ENCODE data around the gene MYD88. TPM values are rescaled to one million over a fixed set of nuclear protein-coding genes. Genes with fewer than 3 reads are reported as not detected.

Gene MYD88
- total RNA-seq, 6 donors from 2014 or later: 38.1 to 116 (median 83.3) TPM

DNA sequence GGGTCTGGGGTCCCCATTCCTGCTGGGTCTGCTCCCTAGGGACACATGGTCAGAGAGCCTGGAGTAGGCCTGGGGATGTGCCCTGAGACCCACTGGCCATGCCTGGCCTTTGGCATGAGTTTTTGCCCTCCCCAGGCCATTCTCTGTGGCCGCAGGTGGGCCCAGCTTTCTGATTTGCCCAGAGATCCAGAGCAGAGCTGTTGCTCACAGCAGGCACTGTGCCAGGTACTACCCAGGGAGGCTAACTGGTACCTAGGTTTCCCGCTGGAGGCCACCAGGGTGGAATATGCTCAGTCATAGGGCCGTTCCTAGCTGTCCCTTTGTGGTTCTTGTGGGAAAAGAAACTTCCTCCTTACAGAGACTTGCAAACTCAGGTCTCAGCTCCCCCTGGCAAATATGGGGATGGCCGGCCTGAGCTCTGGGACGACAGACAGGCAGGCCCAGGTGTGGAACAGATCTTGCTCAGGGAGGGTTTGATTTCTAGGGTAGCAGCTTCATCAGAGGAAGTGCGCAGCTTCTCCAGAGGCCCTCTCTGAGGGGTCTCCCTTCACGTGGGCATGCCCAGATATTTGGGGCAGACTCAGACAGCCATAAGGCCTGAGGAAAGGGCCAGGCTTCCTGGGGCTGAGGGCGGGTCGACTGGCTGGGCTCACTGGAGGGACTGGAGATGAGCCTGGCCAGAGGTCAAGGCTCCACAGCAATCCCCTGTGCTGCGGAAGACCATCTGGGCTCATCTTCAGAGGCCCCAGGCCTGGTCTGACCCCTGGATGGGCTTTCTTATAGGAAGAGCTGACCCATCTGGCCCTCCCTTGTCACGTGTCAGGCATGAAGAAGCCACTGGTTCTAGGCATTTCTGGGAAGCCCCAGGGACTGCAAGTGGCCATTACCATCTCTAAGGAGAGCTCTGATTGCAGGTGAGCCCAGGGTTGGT, 29.5 kb upstream of the MYD88 start:
- ATAC-seq (ENCODE audit: low FRiP score in 2 of 2) (peak; percentile 23 to 30), DNase-seq (peak in 1 of 2 donors; percentile 63)
- Histone ChIP-seq H3K27ac (peak overlapping the region in 2 of 4 donors; percentile 4 to 68), H3K9me3 (no peaks in the 10 kb centered on the region), H3K27me3 (no peaks in the 10 kb centered on the region), H3K4me3 (no peak overlapping the region), H3K4me1 (peaks cover 0 to 6% (median 0%) of the 10 kb centered on the region in 4 donors), H3K36me3 (no peaks in the 10 kb centered on the region)
- no peak for TF ChIP-seq POLR2AphosphoS5 (IDR thresholded peaks at IDR 0.05)
- TF ChIP-seq, protein P1, sequence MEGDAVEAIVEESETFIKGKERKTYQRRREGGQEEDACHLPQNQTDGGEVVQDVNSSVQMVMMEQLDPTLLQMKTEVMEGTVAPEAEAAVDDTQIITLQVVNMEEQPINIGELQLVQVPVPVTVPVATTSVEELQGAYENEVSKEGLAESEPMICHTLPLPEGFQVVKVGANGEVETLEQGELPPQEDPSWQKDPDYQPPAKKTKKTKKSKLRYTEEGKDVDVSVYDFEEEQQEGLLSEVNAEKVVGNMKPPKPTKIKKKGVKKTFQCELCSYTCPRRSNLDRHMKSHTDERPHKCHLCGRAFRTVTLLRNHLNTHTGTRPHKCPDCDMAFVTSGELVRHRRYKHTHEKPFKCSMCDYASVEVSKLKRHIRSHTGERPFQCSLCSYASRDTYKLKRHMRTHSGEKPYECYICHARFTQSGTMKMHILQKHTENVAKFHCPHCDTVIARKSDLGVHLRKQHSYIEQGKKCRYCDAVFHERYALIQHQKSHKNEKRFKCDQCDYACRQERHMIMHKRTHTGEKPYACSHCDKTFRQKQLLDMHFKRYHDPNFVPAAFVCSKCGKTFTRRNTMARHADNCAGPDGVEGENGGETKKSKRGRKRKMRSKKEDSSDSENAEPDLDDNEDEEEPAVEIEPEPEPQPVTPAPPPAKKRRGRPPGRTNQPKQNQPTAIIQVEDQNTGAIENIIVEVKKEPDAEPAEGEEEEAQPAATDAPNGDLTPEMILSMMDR (IDR thresholded peaks at IDR 0.05): no peak
- TF ChIP-seq POLR2A (IDR thresholded peaks at IDR 0.05): no peak
- TF ChIP-seq EP300 (IDR thresholded peaks at IDR 0.05): no peak
- 76% methylated on average over 11 of the region's 11 CpGs; no CpG with 5 or more reads in 1 of the 2 donors for WGBS, 2 donors

DNA sequence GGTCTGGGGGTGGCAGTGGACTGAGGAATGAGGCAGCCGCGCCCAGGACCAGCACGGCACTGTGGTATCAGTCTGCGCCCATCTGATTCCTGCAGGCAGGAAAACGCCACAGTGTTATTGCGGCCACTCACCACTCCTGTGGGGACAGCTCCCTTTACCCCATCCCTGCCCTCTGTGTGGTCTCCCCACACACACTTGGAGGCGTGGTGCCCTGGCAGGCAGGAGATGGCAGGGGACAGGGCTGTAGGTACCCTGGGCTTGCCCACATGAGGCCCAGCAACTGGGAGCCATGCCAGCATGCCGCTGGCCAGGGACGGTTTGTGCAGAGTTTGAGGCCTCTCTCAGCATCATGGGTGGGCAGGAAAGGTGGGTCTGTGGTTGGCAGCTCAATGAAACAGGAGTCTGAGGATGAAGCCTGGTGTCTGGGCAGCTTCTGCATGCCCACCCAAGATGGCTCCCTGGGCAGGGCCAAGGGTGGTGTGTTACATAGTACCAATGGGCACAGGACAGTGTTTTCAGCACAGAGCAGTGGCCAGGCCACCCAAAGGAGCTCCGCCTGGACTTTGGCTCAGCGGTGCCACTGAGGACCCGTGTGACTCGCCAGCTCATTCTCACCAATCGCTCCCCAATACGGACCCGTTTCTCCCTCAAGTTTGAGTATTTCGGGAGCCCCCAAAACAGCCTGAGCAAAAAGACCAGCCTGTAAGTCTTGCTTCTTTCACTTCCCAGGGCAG, 28.7 kb upstream of the MYD88 start:
- Histone ChIP-seq H3K4me3 (no peak overlapping the region), H3K9me3 (no peaks in the 10 kb centered on the region), H3K36me3 (no peaks in the 10 kb centered on the region), H3K27ac (no peak overlapping the region), H3K27me3 (no peaks in the 10 kb centered on the region), H3K4me1 (peaks cover 0 to 6% (median 0%) of the 10 kb centered on the region in 4 donors)
- TF ChIP-seq EP300 (IDR thresholded peaks at IDR 0.05): no peak
- TF ChIP-seq, protein P1 (IDR thresholded peaks at IDR 0.05): no peak
- TF ChIP-seq POLR2AphosphoS5 (IDR thresholded peaks at IDR 0.05): no peak
- TF ChIP-seq POLR2A (IDR thresholded peaks at IDR 0.05): no peak
- WGBS, 2 donors: 83 to 94% methylated on average over 8 to 17 of the region's 17 CpGs
- no peak for ATAC-seq (ENCODE audit: low FRiP score in 2 of 2)
- peak in 1 of 2 donors; percentile 41 for DNase-seq

DNA sequence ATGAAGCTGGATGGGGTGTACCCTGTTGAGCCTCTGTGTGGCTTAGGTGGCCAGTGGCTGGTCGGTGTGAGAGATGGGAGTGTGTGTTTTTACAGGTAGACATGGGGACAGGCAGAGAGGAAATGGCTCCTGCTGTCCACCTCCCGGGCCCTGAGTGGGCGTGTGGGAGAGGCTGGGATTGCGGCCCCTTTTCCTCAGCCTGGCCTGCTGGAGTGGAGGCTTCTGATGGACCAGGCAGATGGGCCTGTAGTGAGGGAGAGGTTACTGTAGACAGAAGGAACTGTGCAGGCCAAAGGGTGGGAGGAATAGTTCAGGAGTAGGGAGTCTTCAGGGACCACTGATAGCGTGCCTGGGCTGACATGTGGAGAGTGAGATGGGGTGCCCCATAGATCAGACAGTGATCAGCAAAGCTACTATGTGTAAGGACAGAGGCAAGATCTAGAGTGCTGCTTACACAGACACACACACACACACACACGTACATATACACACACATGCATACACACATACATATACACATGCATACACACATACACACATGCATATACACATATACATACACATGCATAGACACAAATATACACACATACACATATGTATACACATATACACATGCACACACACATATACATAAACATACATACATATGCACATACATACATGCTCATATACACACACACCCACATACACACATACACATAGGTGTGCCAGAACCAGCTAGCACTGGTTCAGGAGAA, 28.0 kb upstream of the MYD88 start:
- Histone ChIP-seq H3K9me3 (no peaks in the 10 kb centered on the region), H3K27ac (no peak overlapping the region), H3K36me3 (no peaks in the 10 kb centered on the region), H3K4me3 (no peak overlapping the region), H3K4me1 (peaks cover 0 to 6% (median 0%) of the 10 kb centered on the region in 4 donors), H3K27me3 (no peaks in the 10 kb centered on the region)
- 91 to 95% methylated on average over 5 to 6 of the region's 6 CpGs for WGBS, 2 donors
- DNase-seq: no peak
- TF ChIP-seq, protein P1 (IDR thresholded peaks at IDR 0.05): no peak
- no peak for TF ChIP-seq POLR2A (IDR thresholded peaks at IDR 0.05)
- TF ChIP-seq POLR2AphosphoS5 (IDR thresholded peaks at IDR 0.05): no peak
- TF ChIP-seq EP300 (IDR thresholded peaks at IDR 0.05): no peak
- no peak for ATAC-seq (ENCODE audit: low FRiP score in 2 of 2)

DNA sequence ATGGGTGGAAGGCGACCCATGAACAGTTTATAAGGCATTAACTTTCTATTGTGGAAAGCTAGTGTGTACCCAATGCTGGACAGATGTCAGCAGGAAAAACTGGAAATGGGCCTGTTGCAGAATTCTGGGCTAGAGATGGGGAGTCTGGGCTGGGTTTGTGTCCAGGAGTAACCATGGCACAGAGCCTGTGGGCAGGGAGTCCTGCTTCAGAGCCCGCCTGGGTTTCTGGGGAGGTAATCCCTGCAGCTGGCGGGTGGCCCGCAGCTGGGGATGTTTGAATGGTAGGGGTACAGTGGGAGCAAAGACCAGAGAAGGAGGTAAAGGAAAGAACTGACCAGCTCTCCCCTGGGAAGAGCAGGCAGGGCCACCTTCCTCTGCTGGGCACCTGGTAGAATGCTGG, 27.3 kb upstream of the MYD88 start:
- H3K27ac ChIP-seq: no peak overlapping the region
- H3K9me3 ChIP-seq: no peaks in the 10 kb centered on the region
- peaks cover 0 to 6% (median 0%) of the 10 kb centered on the region in 4 donors for H3K4me1 ChIP-seq
- TF ChIP-seq, protein P1 (IDR thresholded peaks at IDR 0.05): no peak
- TF ChIP-seq EP300 (IDR thresholded peaks at IDR 0.05): no peak
- no peak for TF ChIP-seq POLR2AphosphoS5 (IDR thresholded peaks at IDR 0.05)
- no peak for TF ChIP-seq POLR2A (IDR thresholded peaks at IDR 0.05)
- ATAC-seq (ENCODE audit: low FRiP score in 2 of 2) (no peak), DNase-seq (peak in 1 of 2 donors; percentile 28)
- no peaks in the 10 kb centered on the region for H3K36me3 ChIP-seq
- H3K4me3 ChIP-seq: no peak overlapping the region
- 94 to 97% methylated on average over 4 of the region's 4 CpGs for WGBS, 2 donors
- H3K27me3 ChIP-seq: no peaks in the 10 kb centered on the region
